ENCODE results near the gene BASP1.
"Not testable (repeated sequence)": the region's sequence is repeated elsewhere in the genome, so short reads cannot be mapped to it uniquely, and the experiment has no call there.

The BASP1 gene

GRCh38 chr5:17224858-17225511 is 7.6 kb downstream of the BASP1 start:
- DNase-seq, result no peak

GRCh38 chr5:17225520-17225919 is 8.1 kb downstream of the BASP1 start:
- DNase-seq, result no peak

GRCh38 chr5:17227868-17228267 is 10.4 kb downstream of the BASP1 start:
- DNase-seq, result no peak

- no peak for DNase-seq
These were observed 11.4 kb downstream of the BASP1 start for GRCh38 chr5:17228821-17229291.

- DNase-seq, result peak; percentile 33
These were observed 11.9 kb downstream of the BASP1 start for GRCh38 chr5:17229313-17229712.

- no peak for DNase-seq
These were observed 12.8 kb downstream of the BASP1 start for GRCh38 chr5:17230191-17230590.

- no peak for DNase-seq
These were observed 13.5 kb downstream of the BASP1 start for GRCh38 chr5:17230808-17231525.

GRCh38 chr5:17232405-17232804 is 15.0 kb downstream of the BASP1 start:
- DNase-seq, result no peak

- DNase-seq, result no peak
These were observed 16.1 kb downstream of the BASP1 start for GRCh38 chr5:17233488-17233887.

GRCh38 chr5:17234374-17234773 is 16.9 kb downstream of the BASP1 start:
- no peak for DNase-seq

- no peak for DNase-seq
These were observed 18.4 kb downstream of the BASP1 start for GRCh38 chr5:17235731-17236330.

- DNase-seq, result no peak
These were observed 21.1 kb downstream of the BASP1 start for GRCh38 chr5:17238521-17239041.

- DNase-seq, result no peak
These were observed 22.5 kb downstream of the BASP1 start for GRCh38 chr5:17239953-17240352.

- DNase-seq, result no peak
These were observed 23.1 kb downstream of the BASP1 start for GRCh38 chr5:17240487-17240886.

- DNase-seq, result no peak
These were observed 24.2 kb downstream of the BASP1 start for GRCh38 chr5:17241635-17242034.

GRCh38 chr5:17243287-17244063 is 26.0 kb downstream of the BASP1 start:
- DNase-seq, result no peak

- peak; percentile 93 for DNase-seq
These were observed 31.7 kb downstream of the BASP1 start for GRCh38 chr5:17249029-17249634.

- not testable (repeated sequence) for DNase-seq
These were observed 32.4 kb downstream of the BASP1 start for GRCh38 chr5:17249841-17250240.

GRCh38 chr5:17252543-17252942 is 35.1 kb downstream of the BASP1 start:
- DNase-seq, result no peak

GRCh38 chr5:17255471-17256021 is 38.1 kb downstream of the BASP1 start:
- no peak for DNase-seq

GRCh38 chr5:17256171-17256570 is 38.7 kb downstream of the BASP1 start:
- no peak for DNase-seq

GRCh38 chr5:17256839-17257238 is 39.4 kb downstream of the BASP1 start:
- no peak for DNase-seq
